ENCODE results near the gene ADAMTS17.
A peak's percentile ranks its signal among the peaks of the same experiment; 100 is the strongest.

The ADAMTS17 gene

DNA sequence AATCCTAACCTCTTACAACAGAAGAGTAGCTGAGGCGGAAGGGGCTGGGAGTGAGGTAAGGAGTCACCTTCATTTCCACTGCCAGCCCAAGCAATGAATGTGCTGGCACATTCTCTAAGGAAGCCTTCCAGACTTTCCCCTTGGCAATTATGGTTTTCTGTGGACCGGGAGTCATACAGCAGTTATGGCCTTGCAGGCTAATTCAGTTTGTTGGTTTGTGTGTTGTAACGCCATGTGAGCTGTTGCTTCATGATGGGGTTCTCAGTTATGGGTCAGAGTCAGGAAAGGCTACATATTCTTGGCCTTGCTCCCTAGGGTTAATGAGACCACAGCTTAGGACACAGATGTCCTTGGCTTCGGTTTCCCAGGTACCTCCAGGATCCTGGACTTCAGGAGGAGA, 137.0 kb downstream of the ADAMTS17 start:
- Histone ChIP-seq H2BK5ac (ENCODE audit: low read depth, low read length, poor library complexity) (no peak overlapping the region), H2AFZ (ENCODE audit: insufficient read depth, low read length, poor library complexity) (no peak overlapping the region), H3K9ac (ENCODE audit: low read length) (no peak overlapping the region), H3K14ac (ENCODE audit: low read length) (no peak overlapping the region), H4K91ac (ENCODE audit: low read depth, low read length) (no peak overlapping the region), H3K4me1 (ENCODE audit: control insufficient read depth in 1 of 2, insufficient read depth in 2 of 2, low read length in 2 of 2) (peaks cover 10 to 19% of the 10 kb centered on the region in 2 experiments), H3K4me2 (ENCODE audit: low read length) (no peak overlapping the region), H3K79me2 (ENCODE audit: control insufficient read depth, insufficient read depth, low read length, poor library complexity) (no peaks in the 10 kb centered on the region), H3K27ac (ENCODE audit: low read depth, low read length) (no peak overlapping the region), H2BK120ac (ENCODE audit: insufficient read depth, low read length, poor library complexity) (no peak overlapping the region), H3K36me3 (ENCODE audit: control insufficient read depth in 1 of 2, insufficient read depth in 2 of 2, low read length in 2 of 2) (no peaks in the 10 kb centered on the region), H3K79me1 (ENCODE audit: low read length) (no peaks in the 10 kb centered on the region), H3K18ac (ENCODE audit: low read length) (no peak overlapping the region), H2BK12ac (ENCODE audit: low read length) (no peak overlapping the region), H4K12ac (ENCODE audit: low read depth, low read length) (no peak overlapping the region), H2AK5ac (ENCODE audit: low read length) (no peak overlapping the region), H3K4ac (ENCODE audit: low read depth, low read length) (no peak overlapping the region), H3K23ac (ENCODE audit: low read length) (no peak overlapping the region), H3K9me3 (ENCODE audit: insufficient read depth, low read depth, low read length) (no peaks in the 10 kb centered on the region), H3K4me3 (ENCODE audit: low read depth, low read length) (no peak overlapping the region), H4K8ac (ENCODE audit: low read depth, low read length) (no peak overlapping the region), H3K27me3 (ENCODE audit: insufficient read depth, low read length) (no peaks in the 10 kb centered on the region)
- DNase-seq, result peak in 1 of 2 donors; percentile 30
- WGBS (ENCODE audit: extremely low coverage, insufficient coverage, insufficient read length), result no CpG with 5 or more reads among the region's 4 CpGs

DNA sequence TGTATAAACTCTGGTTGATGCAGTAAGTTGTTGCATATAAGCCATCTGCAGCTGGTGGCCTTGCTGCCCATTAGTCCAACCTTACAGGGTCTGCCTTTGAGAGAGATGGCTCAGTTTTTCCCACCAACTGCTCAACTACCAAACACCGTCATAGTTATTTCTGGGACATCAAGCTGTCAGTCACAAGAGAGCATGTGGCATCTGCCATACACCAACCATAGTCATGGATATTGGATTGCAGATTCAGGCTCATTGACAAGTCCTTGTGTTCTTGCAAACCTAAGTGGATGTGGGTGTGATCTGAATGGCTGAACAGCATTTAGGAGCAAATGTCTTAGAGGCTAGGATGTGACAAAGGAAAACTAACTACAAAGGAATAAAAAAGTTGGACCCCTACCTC, 137.6 kb downstream of the ADAMTS17 start:
- no peaks in the 10 kb centered on the region for H3K79me2 ChIP-seq (ENCODE audit: control insufficient read depth, insufficient read depth, low read length, poor library complexity)
- H3K14ac ChIP-seq (ENCODE audit: low read length), result no peak overlapping the region
- H4K8ac ChIP-seq (ENCODE audit: low read depth, low read length), result no peak overlapping the region
- H2BK12ac ChIP-seq (ENCODE audit: low read length), result no peak overlapping the region
- no peak overlapping the region for H2AFZ ChIP-seq (ENCODE audit: insufficient read depth, low read length, poor library complexity)
- H3K18ac ChIP-seq (ENCODE audit: low read length), result no peak overlapping the region
- no peaks in the 10 kb centered on the region for H3K27me3 ChIP-seq (ENCODE audit: insufficient read depth, low read length)
- H3K27ac ChIP-seq (ENCODE audit: low read depth, low read length), result no peak overlapping the region
- WGBS (ENCODE audit: extremely low coverage, insufficient coverage, insufficient read length), result no CpG with 5 or more reads among the region's 1 CpG
- no peak overlapping the region for H3K4me2 ChIP-seq (ENCODE audit: low read length)
- H3K23ac ChIP-seq (ENCODE audit: low read length), result no peak overlapping the region
- no peak overlapping the region for H3K4me3 ChIP-seq (ENCODE audit: low read depth, low read length)
- no peak overlapping the region for H2BK5ac ChIP-seq (ENCODE audit: low read depth, low read length, poor library complexity)
- H4K12ac ChIP-seq (ENCODE audit: low read depth, low read length), result no peak overlapping the region
- no peak overlapping the region for H3K9ac ChIP-seq (ENCODE audit: low read length)
- H3K4ac ChIP-seq (ENCODE audit: low read depth, low read length), result no peak overlapping the region
- H3K9me3 ChIP-seq (ENCODE audit: insufficient read depth, low read depth, low read length), result peaks cover 2% of the 10 kb centered on the region
- no peak overlapping the region for H2AK5ac ChIP-seq (ENCODE audit: low read length)
- H4K91ac ChIP-seq (ENCODE audit: low read depth, low read length), result no peak overlapping the region
- no peak for DNase-seq
- H3K4me1 ChIP-seq (ENCODE audit: control insufficient read depth in 1 of 2, insufficient read depth in 2 of 2, low read length in 2 of 2), result peaks cover 11 to 20% of the 10 kb centered on the region in 2 experiments
- no peaks in the 10 kb centered on the region for H3K36me3 ChIP-seq (ENCODE audit: control insufficient read depth in 1 of 2, insufficient read depth in 2 of 2, low read length in 2 of 2)
- no peaks in the 10 kb centered on the region for H3K79me1 ChIP-seq (ENCODE audit: low read length)
- H2BK120ac ChIP-seq (ENCODE audit: insufficient read depth, low read length, poor library complexity), result no peak overlapping the region

- WGBS (ENCODE audit: extremely low coverage, insufficient coverage, insufficient read length), result no CpG with 5 or more reads among the region's 5 CpGs
- Histone ChIP-seq H3K27me3 (ENCODE audit: insufficient read depth, low read length) (no peaks in the 10 kb centered on the region), H3K9me3 (ENCODE audit: insufficient read depth, low read depth, low read length) (peaks cover 2% of the 10 kb centered on the region), H3K14ac (ENCODE audit: low read length) (no peak overlapping the region), H3K23ac (ENCODE audit: low read length) (no peak overlapping the region), H3K36me3 (ENCODE audit: control insufficient read depth in 1 of 2, insufficient read depth in 2 of 2, low read length in 2 of 2) (no peaks in the 10 kb centered on the region), H3K4me1 (ENCODE audit: control insufficient read depth in 1 of 2, insufficient read depth in 2 of 2, low read length in 2 of 2) (peaks cover 15 to 21% of the 10 kb centered on the region in 2 experiments), H3K4me3 (ENCODE audit: low read depth, low read length) (no peak overlapping the region), H3K79me1 (ENCODE audit: low read length) (no peaks in the 10 kb centered on the region), H3K4ac (ENCODE audit: low read depth, low read length) (no peak overlapping the region), H3K4me2 (ENCODE audit: low read length) (no peak overlapping the region), H3K18ac (ENCODE audit: low read length) (no peak overlapping the region), H4K8ac (ENCODE audit: low read depth, low read length) (no peak overlapping the region), H2BK12ac (ENCODE audit: low read length) (no peak overlapping the region), H3K9ac (ENCODE audit: low read length) (no peak overlapping the region), H2BK5ac (ENCODE audit: low read depth, low read length, poor library complexity) (no peak overlapping the region), H2AK5ac (ENCODE audit: low read length) (no peak overlapping the region), H3K79me2 (ENCODE audit: control insufficient read depth, insufficient read depth, low read length, poor library complexity) (no peaks in the 10 kb centered on the region), H4K91ac (ENCODE audit: low read depth, low read length) (no peak overlapping the region), H3K27ac (ENCODE audit: low read depth, low read length) (no peak overlapping the region), H4K12ac (ENCODE audit: low read depth, low read length) (no peak overlapping the region), H2AFZ (ENCODE audit: insufficient read depth, low read length, poor library complexity) (no peak overlapping the region), H2BK120ac (ENCODE audit: insufficient read depth, low read length, poor library complexity) (no peak overlapping the region)
- DNase-seq, result peak; percentile 14 to 27
These were observed 139.3 kb downstream of the ADAMTS17 start for GRCh38 chr15:100202309-100202960.

DNA sequence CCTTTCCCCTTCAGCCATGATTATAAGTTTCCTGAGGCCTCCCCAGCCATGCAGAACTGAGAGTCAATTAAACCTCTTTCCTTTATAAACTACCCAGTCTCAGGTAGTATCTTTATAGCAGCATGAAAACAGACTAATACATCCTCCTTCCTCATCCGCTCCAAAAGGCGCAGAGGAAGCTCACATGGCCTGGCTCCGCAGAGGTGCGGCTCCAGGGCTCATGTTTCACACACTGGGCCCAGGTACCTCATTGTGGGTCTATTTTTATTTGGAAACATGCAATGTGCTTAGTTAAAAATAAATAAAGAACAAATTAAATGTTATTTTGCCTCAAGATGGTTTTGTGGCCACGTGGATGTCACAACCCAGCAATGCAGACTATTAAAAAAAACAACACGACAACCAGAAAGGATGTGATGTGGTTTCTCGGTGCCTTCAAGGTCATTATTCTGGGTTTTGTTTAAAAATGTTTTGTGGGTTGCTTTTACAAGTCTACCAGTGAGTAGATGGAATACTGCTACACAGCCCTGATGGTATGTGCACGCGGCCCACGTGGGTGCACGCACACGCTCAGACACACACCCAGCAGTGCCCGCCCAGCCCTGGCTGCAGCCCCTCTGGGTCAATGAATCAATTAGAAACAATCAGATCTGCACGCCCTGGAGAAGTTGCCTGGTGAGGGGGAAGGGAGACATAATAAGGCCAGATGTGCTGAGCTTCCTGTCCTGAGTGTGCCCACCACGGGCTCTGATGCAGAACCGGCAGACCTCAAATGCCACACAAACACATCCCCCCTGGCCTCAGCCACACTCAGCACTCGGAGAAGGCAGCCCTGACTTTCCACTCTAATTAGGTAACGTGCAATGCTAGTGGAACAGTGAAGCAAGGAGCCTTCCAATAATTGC, 140.1 kb downstream of the ADAMTS17 start:
- no peaks in the 10 kb centered on the region for H3K79me1 ChIP-seq (ENCODE audit: low read length)
- no peak overlapping the region for H3K14ac ChIP-seq (ENCODE audit: low read length)
- no peak overlapping the region for H4K91ac ChIP-seq (ENCODE audit: low read depth, low read length)
- no peak overlapping the region for H2BK5ac ChIP-seq (ENCODE audit: low read depth, low read length, poor library complexity)
- no CpG with 5 or more reads among the region's 18 CpGs for WGBS (ENCODE audit: extremely low coverage, insufficient coverage, insufficient read length)
- no peaks in the 10 kb centered on the region for H3K36me3 ChIP-seq (ENCODE audit: control insufficient read depth in 1 of 2, insufficient read depth in 2 of 2, low read length in 2 of 2)
- H3K4ac ChIP-seq (ENCODE audit: low read depth, low read length), result no peak overlapping the region
- no peaks in the 10 kb centered on the region for H3K79me2 ChIP-seq (ENCODE audit: control insufficient read depth, insufficient read depth, low read length, poor library complexity)
- no peaks in the 10 kb centered on the region for H3K27me3 ChIP-seq (ENCODE audit: insufficient read depth, low read length)
- H3K9me3 ChIP-seq (ENCODE audit: insufficient read depth, low read depth, low read length), result peaks cover 2% of the 10 kb centered on the region
- no peak overlapping the region for H4K8ac ChIP-seq (ENCODE audit: low read depth, low read length)
- DNase-seq, result no peak
- H3K23ac ChIP-seq (ENCODE audit: low read length), result no peak overlapping the region
- H4K12ac ChIP-seq (ENCODE audit: low read depth, low read length), result no peak overlapping the region
- no peak overlapping the region for H2BK12ac ChIP-seq (ENCODE audit: low read length)
- no peak overlapping the region for H3K27ac ChIP-seq (ENCODE audit: low read depth, low read length)
- no peak overlapping the region for H2BK120ac ChIP-seq (ENCODE audit: insufficient read depth, low read length, poor library complexity)
- H2AK5ac ChIP-seq (ENCODE audit: low read length), result no peak overlapping the region
- no peak overlapping the region for H2AFZ ChIP-seq (ENCODE audit: insufficient read depth, low read length, poor library complexity)
- H3K9ac ChIP-seq (ENCODE audit: low read length), result no peak overlapping the region
- H3K18ac ChIP-seq (ENCODE audit: low read length), result no peak overlapping the region
- H3K4me3 ChIP-seq (ENCODE audit: low read depth, low read length), result no peak overlapping the region
- H3K4me1 ChIP-seq (ENCODE audit: control insufficient read depth in 1 of 2, insufficient read depth in 2 of 2, low read length in 2 of 2), result peaks cover 8 to 14% of the 10 kb centered on the region in 2 experiments
- no peak overlapping the region for H3K4me2 ChIP-seq (ENCODE audit: low read length)
